Activated CD4-positive, CD25-positive, alpha-beta regulatory T cell (primary cell): ENCODE data around the gene DTYMK.
"Not testable (repeated sequence)": the region's sequence is repeated elsewhere in the genome, so short reads cannot be mapped to it uniquely, and the experiment has no call there.

Experiments used
- DNase-seq, 4 experiments: peaks; one replicate each; lab custom pipeline; 2025; lab: John Stamatoyannopoulos, UW

Gene DTYMK

DNA sequence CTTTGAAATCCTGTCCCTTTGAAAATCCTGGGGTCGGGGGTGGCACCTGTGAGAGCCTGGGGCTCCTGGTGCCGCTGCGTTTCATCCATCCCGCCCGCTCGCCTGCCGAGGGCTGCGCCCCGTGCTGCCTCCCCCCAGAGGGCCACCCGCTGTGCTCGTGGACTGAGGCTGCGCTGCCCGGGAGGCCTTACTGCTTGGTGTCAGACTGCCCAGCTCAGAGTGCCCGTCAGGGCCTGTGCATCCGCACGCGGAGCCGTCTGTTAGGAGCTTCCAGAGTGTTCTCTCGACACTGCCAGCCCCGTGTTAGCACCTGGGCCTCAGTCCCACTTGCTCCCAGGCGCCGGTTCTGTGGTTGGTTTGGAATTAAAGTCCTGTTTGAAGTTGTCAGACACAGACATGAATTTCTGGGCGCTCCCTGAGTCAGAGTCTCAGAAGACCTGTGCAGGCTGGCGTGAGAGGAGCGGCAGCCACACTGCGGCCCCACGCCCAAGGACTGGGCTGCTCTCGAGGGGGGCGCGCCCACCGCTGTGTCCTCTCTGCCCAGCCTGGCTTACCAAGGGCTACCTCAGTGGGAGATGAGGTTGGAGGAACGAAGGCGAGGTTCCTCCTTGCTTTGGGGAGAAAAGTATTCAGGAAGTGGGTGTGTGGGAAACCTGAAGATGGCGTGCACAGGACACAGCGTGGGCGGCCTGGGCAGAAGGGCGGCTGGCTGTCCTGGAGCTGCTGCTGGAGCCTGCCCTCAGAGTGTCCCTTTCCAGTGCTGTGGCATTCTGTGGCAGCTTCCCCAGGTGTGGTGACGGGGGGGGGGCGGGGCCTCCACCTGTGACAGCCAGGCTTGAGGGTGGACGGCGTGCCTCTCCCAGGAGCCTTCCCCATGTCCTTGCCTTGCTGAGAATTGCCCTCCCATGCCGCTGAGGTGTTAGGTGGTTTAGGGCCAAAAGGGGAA is 14.1 kb downstream of the DTYMK start:
- no peak for DNase-seq

- DNase-seq: no peak
Observed at GRCh38 chr2:241671457-241672240, 15.0 kb downstream of the DTYMK start.

GRCh38 chr2:241670333-241671110 is 16.1 kb downstream of the DTYMK start:
- DNase-seq: no peak

DNA sequence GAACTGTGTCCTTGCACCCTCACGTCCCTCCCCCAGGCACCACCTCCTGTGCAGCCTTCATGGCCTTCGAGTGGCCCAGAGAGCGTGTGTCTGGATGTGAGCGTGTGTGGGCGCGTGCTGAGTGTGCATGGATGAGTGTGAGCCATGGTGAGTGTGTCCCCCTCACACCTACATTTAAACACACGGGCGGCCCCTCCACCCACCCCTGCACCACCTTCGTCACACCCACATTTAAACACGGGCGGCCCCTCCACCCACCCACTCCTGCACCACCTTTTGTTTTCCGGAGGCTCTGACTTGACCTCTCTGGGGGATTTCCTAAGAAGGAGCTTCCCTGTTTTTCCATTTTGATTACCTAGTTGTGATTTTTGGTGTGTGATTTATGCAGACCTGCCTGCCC is 17.8 kb downstream of the DTYMK start:
- no peak for DNase-seq

DNA sequence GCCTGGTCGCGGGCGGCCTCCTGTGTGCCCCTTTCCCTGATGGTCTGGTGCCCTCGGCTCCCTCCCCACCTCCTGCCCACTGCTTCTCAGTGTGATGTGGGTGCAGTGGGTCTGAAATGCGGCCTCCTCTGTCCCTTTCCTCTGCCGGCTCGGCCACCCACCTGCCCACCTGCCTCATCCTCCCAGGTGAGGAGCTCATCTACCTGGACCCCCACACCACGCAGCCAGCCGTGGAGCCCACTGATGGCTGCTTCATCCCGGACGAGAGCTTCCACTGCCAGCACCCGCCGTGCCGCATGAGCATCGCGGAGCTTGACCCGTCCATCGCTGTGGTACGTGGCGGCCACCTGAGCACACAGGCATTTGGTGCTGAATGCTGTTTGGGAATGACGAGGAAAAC is 18.3 kb downstream of the DTYMK start:
- DNase-seq: no peak

- no peak for DNase-seq
Observed at GRCh38 chr2:241666627-241667400, 19.8 kb downstream of the DTYMK start.

- no peak for DNase-seq
Observed at GRCh38 chr2:241665731-241666440, 20.7 kb downstream of the DTYMK start.

DNA sequence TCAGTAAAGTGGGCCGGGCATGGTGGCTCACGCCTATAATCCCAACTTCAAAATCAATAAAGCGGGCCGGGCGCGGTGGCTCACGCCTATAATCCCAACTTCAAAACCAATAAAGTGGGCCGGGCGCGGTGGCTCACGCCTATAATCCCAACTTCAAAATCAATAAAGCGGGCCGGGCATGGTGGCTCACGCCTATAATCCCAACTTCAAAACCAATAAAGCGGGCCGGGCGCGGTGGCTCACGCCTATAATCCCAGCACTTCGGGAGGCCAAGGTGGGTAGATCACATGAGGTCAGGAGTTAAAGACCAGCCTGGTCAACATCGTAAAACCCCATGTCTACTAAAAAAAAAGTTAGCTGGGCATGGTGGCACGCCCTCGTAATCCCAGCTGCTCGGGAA is 23.9 kb downstream of the DTYMK start:
- DNase-seq: not testable (repeated sequence)

DNA sequence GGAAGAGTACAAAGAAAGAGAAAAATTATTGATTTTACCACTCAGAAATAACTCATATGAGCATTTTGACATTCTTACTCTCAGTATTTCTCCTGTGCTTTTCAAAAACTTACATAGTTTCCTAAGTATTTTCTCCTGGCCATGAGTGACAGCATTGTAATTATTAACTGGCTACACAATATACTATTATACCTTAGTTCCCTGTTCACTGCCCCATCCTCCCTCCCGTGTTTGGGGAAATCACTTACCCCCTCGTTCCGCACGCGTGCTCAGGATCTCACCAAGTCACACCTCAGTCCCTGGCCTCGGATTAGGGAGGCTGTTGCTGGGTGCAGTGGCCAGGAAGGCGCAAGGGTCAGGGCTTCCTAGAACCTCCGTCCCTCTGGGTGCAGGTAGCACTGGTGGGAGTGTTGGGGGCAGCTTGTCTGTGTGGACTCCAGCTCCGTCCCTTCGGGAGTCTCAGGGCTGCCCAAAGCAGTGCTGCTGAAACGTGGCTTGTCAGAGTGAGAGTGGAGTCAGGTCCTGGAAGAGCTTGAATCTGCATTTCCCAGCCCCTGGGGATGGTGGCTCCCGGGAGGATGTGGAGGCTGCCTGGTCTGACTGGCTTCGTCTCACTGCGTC is 25.9 kb downstream of the DTYMK start:
- DNase-seq: no peak

GRCh38 chr2:241659150-241659739 is 27.4 kb downstream of the DTYMK start:
- DNase-seq: peak in 1 of 4 experiments; percentile 19

DNA sequence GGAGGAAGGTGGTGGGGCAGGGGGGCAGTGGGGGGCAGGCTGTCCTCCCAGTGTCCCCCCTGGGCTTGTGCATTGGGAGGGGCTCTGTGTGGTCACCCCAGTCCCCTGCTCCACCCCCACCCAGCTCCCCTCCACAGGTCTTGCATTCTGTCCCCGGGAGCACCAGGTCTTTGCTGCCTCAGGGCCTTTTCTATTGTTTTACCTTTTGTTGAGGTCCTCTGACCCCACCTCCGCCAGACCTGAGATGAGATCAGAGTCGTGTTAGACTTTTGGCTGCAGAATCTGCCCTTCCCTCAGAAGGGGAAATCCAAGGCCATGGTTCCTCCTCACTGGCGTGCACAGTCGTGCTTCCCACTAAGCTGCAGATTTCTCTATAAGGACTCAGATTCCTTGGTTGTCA is 28.3 kb downstream of the DTYMK start:
- DNase-seq: no peak

GRCh38 chr2:241657786-241658254 is 28.8 kb downstream of the DTYMK start:
- DNase-seq: no peak

GRCh38 chr2:241656190-241656741 is 30.3 kb downstream of the DTYMK start:
- DNase-seq: no peak

DNA sequence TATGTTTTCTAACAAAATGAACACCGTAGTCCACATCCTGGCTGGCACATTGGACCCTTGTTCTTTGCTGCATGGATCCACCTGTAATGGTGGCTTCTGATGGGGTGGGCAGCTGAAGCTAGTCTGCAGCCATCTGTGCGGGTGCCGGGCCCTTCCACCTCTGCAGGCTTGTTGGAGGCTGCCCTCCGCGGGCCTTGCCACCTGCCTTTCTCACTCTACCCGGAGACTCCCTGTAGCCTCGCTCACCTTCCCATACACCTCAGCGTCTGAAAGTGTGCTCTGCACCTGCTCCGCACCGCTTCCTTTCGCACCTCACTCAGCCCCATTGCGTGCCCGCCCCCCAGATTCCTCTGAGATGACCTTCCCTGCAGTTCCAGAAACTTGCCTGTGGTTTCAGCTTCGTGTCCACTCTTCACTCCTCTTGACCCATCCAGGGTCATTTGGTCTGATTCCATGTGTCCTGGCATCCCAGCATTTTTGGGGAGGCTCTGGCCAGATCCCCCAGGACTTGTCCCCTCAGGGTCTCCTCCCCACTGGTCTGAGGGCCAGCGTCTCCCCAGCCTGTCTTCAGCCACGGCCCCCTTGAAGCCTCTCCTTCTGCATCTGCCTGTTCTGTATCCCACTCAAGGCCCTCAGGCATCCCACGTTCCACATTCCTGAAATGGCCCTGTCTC is 31.0 kb downstream of the DTYMK start:
- no peak for DNase-seq

- no peak for DNase-seq
Observed at GRCh38 chr2:241654551-241654950, 32.1 kb downstream of the DTYMK start.

DNA sequence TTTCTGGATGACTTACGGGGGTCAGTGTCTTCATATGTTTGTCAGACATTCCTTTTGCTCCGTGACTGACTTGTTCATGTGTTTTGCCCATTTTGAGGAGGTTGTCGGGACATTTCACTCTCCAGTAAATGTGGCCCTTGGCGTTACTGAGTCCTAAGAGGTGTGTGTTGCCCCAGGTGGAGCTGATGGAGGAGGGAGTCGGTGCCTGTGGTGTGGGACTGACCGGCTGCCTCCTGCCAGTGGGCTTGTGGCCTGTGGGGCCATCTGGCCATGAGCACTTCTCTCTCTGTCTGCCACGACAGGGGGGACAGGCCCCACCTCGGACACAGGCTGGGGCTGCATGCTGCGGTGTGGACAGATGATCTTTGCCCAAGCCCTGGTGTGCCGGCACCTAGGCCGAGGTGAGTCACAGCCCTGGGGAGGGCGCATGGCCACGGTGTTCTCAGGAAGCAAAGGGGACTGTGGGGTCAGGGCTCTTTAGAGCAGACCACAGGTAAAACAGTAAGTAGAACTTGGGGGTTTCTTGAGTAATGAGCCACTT is 33.3 kb downstream of the DTYMK start:
- no peak for DNase-seq

DNA sequence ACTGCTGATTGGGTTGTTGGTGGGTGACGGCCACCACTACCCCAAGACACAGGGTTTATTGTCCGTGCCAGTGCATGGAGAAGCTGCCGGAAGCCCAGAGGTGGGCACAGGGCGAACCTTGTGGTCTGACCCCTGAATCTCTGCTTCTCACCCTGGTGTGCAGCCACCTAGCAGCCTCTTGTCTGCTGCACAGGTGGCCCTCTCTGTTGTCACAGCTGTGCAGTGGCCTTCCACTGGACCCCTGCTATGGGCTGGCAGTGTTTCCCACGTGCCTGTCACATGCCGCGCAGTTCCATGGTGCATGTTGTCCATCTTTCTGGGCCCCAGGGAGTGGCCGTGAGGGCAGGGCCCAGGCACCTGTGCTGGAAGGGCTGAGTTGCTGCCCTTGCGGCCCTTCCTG is 33.9 kb downstream of the DTYMK start:
- DNase-seq: no peak

GRCh38 chr2:241652142-241652541 is 34.5 kb downstream of the DTYMK start:
- DNase-seq: no peak

- no peak for DNase-seq
Observed at GRCh38 chr2:241649927-241650326, 36.7 kb downstream of the DTYMK start.
